Mammary microvascular endothelial cell (primary cell): ENCODE measurements around the gene RPRML. TPM values are rescaled to one million over a fixed set of nuclear protein-coding genes. Genes with fewer than 3 reads are reported as not detected.

Experiments
- total RNA-seq: library from RNA; depleted of rRNA; stranded (reverse); fragments of >200 nt; gene quantifications from 2 replicates; pipeline ENCODE4 v1.2.3, GENCODE V29; 2015

Gene RPRML
- total RNA-seq, result not detected in 2 replicates

DNA sequence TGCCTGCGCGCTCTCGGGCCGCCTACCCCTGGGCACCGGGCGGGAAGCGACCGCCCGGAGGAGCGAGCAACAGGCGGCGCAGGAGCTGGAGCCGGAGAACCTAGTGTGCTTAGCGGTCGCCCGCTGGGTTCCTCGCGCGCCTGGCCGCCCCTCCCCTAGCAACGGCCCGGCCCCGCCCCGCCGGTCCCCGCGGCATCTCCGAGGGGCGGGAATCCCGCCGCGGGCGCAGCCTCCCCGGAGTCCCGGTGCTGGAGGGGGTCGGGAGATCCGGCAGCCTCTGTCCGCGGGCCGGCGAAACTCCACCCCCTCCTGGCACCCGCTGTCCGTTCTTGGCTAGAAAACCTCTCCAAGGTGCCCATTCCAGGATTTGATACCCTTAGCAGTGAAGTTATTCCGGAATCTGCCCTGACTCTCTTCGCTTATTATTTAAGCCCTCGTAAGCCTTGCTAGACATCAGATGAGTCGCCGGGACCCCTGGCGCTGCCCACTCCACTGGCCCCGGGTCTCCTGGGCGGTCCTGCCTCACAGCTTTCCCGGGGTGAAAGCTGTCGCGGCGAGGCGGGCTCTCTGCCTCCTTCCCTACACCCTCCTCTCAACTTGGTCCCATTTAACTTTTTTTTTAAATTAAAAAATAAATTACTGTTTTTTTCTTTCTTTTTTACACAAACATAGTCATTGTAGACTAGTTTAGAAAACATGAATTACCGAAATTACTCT is at the start of gene RPRML:
TSS of gene RPRML (minus strand) at position 107 of the 717 bp plus-strand sequence. CDS start 246 bp downstream, outside the sequence.

Other genes starting within 250 kb of the RPRML start
- 0.59 and 0.87 TPM in 2 replicates for gene WNT3, start 160.6 kb downstream of the RPRML start, total RNA-seq
- gene WNT9B, start 127.7 kb downstream of the RPRML start, total RNA-seq, result not detected in 2 replicates
- 32.3 and 33.4 TPM in 2 replicates for gene GOSR2, start 56.1 kb downstream of the RPRML start, total RNA-seq
- 99.5 and 102 TPM in 2 replicates for gene CDC27, start 210.0 kb upstream of the RPRML start, total RNA-seq
- 2.4 and 2.6 TPM in 2 replicates for gene MYL4, start 230.1 kb upstream of the RPRML start, total RNA-seq